Activated T-cell treated with anti-CD3 and anti-CD28 coated beads for 24 hours (primary cell): ENCODE results near the gene OLFM1.

Experiments used
- DNase-seq: peaks from one replicate; pipeline ENCODE4 v3.0.0-alpha.2; 2020; ENCODE audit warnings: low read depth

The OLFM1 gene

GRCh38 chr9:135087489-135087792, at the start of gene OLFM1:
OLFM1 (plus strand) TSS chr9:135087668; CDS start chr9:135087990, 322 bp downstream.
- peak; percentile 8 for DNase-seq

- no peak for DNase-seq
Measured at GRCh38 chr9:135038331-135038730, 49.1 kb upstream of the OLFM1 start.

GRCh38 chr9:135038826-135039225, 48.6 kb upstream of the OLFM1 start:
- DNase-seq, result no peak

GRCh38 chr9:135039266-135039870, 48.1 kb upstream of the OLFM1 start:
- no peak for DNase-seq

- no peak for DNase-seq
Measured at GRCh38 chr9:135039916-135040645, 47.4 kb upstream of the OLFM1 start.

- DNase-seq, result no peak
Measured at GRCh38 chr9:135040892-135041291, 46.6 kb upstream of the OLFM1 start.

GRCh38 chr9:135043345-135043744, 44.1 kb upstream of the OLFM1 start:
- DNase-seq, result no peak

- DNase-seq, result no peak
Measured at GRCh38 chr9:135045264-135045927, 42.1 kb upstream of the OLFM1 start.

GRCh38 chr9:135045928-135046738, 41.3 kb upstream of the OLFM1 start:
- DNase-seq, result no peak

GRCh38 chr9:135046739-135047350, 40.6 kb upstream of the OLFM1 start:
- no peak for DNase-seq

GRCh38 chr9:135047521-135047920, 39.9 kb upstream of the OLFM1 start:
- DNase-seq, result no peak

- no peak for DNase-seq
Measured at GRCh38 chr9:135048046-135048757, 39.3 kb upstream of the OLFM1 start.

GRCh38 chr9:135048758-135049444, 38.6 kb upstream of the OLFM1 start:
- DNase-seq, result no peak

- no peak for DNase-seq
Measured at GRCh38 chr9:135049460-135049859, 38.0 kb upstream of the OLFM1 start.

- DNase-seq, result no peak
Measured at GRCh38 chr9:135050072-135050990, 37.1 kb upstream of the OLFM1 start.

GRCh38 chr9:135051316-135052038, 36.0 kb upstream of the OLFM1 start:
- DNase-seq, result no peak

GRCh38 chr9:135053133-135053532, 34.3 kb upstream of the OLFM1 start:
- no peak for DNase-seq

- DNase-seq, result no peak
Measured at GRCh38 chr9:135055181-135055580, 32.3 kb upstream of the OLFM1 start.

GRCh38 chr9:135056541-135056940, 30.9 kb upstream of the OLFM1 start:
- DNase-seq, result no peak
